Gastroesophageal sphincter (tissue), 3 donors: ENCODE results near the gene BOLA3.

ENCODE experiments used
- CTCF ChIP-seq, 4 experiments: fragments of 200-600 bp in 2 of 4; fragments of 450-650 bp in 2 of 4; sonication (generic) in 1 of 4; IDR thresholded peaks; one replicate each; pipeline ENCODE4 v1.5.1; 2017 to 2019; ENCODE audit warnings: antibody characterized with exemption in 4 of 4, mild to moderate bottlenecking in 2 of 4, moderate library complexity in 2 of 4
- EP300 ChIP-seq: sonication (generic); formaldehyde crosslinking; IDR thresholded peaks from one replicate; pipeline ENCODE4 v1.6.1; 2017; ENCODE audit warnings: antibody characterized with exemption, mild to moderate bottlenecking
- POLR2A ChIP-seq, 2 donors: fragments of 450-650 bp; IDR thresholded peaks; one replicate each; pipeline ENCODE4 v1.6.1; 2017; ENCODE audit warnings: antibody characterized with exemption in 2 of 2, mild to moderate bottlenecking in 2 of 2, moderate library complexity in 1 of 2
- POLR2AphosphoS5 ChIP-seq: sonication (generic); formaldehyde crosslinking; IDR thresholded peaks from one replicate; pipeline ENCODE4 v1.6.1; 2017; ENCODE audit warnings: antibody characterized with exemption

GRCh38 chr2:74096052-74096451, 51.7 kb downstream of the BOLA3 start:
- TF ChIP-seq POLR2AphosphoS5, result no peak
- no peak for TF ChIP-seq POLR2A (IDR thresholded peaks at IDR 0.05)
- TF ChIP-seq CTCF (IDR thresholded peaks at IDR 0.05), result no peak
- TF ChIP-seq EP300, result no peak
